Inferior parietal cortex (tissue), 1 donor: ENCODE results near the gene NNAT.

Experiments
- DNase-seq: peaks from one replicate; pipeline ENCODE4 v3.0.0-alpha.2; 2016; ENCODE audit errors: extremely low spot score

The NNAT gene

DNA sequence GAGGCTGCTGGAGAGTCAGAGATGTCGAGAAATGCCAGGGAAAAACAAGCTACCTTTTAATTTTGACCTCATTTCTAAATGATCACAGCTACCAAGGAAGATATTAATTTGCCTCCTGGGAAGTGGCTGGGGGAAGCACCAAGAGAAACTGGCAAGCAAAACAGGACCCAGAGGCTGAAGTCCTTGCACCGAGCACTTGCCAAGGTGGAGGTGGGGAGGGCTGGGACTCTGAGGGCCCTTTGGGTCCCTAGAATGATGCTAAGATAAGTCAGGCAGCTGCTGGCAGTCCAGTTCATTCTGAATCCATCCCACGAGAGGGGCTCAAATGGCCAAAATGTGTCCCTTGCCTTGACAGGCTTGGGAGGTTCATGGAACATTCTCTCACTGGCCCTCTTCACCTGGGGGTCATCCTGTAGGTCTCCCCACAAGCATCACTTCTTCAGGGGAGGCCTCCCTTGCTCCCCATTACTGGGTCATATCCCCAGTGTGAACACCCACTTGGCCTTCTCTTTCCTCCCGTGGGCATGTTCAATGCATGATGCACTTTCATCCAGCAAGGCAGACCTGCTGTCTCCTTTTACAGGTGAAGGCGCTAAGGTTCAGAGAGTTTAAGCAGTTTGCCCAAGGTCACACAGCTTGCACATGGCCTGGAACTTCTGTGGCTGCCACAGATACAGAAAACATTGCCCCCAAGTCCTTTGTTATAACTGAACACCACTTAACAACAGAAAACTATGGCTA, 45.7 kb downstream of the NNAT start:
- DNase-seq, result no peak

DNA sequence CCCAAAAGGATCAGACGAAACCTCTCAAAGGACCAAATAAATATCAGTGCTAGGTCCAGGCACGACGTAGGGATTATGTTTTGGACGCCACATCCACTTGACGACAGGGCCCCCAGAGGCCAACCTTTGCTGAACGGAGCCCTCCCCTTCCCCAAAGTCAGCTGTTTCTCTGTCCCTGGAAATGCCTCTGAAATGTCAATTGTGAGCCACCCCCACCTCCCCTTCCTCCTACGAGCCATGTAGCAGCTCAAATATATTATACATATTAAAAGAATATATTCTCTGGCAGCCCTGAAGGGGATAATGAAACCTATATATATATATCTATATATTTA, 46.2 kb downstream of the NNAT start:
- DNase-seq, result no peak

DNA sequence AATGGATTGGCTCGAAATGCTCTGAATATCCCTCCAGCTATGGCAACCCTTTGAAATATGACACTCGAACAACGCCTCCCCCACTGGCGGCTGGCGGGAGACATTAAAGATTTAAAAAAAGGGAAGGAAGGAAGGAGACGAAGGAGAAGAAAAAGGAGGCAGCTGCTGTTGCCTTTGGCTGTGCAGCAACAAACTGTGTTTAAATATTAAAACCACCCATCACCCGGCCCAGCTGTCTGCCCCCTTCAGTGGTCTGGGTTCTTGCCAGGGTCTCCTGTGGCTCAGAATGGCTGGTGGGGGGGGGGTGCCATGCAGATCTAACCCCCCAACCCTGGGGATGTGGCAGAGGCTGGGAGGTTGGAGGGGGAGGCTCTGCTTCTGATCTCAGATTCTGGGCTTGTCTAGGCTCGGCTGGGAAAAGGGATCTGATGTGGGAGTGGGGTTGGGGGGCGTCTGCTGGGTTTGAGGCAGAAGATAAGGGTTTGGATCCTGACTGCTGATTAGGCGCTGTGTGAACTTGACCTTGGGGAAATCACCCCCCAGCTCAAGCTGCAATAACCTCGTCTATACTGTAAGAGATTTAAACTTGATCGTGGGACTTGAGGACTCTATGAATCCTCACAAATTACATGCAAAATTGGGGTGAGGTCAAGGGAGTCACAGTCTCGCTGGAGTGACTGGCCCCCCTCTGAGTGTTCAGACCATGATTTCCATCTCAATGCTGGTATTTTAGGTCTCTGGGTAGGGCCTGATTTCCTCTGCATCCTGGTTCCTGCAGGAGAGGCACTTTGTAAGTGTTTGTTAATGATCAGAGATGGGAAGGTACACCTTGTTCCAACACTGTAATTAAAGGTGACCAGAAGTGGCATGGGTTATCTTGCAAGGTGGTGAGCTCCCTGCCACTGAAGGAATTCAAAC, 46.9 kb downstream of the NNAT start:
- DNase-seq, result no peak

DNA sequence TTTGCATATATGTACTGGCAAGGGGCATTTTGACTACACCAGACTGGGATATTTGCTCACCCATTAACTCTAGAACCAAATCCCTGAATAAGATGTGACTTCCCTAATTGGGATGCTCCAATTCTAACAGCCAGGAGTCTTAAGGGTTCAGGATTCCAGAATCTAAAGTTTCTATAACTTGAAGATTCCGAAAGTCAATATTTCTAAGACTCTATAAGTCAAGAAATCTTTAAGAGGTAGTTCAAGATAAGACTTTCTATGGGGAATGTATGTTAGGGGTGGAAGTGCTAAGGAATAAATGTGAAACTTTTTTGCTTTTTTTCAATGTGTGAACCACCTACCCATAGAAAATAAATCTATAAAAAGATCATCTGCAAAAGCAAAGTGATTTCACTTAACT, 49.4 kb downstream of the NNAT start:
- DNase-seq, result no peak

DNA sequence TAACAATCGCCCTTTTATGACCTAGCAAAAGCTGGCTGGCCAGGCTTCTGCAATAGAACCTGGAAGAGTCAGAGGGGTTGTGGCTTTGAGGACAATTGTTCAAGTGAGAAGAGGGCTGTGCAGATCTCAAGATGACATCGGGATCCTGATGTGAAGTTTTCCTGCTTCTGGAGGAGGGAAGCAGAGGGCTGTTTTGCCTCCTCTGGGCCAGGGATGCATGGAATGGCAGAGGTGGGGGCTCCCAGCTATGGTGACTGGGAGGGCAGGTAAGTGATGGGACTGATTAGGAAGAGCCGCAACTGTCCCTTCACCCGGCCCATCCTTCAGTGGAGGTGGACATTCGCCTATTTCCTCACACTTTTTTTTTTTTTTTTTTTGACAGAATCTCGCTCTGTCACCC, 50.0 kb downstream of the NNAT start:
- DNase-seq, result no peak
